NT2/D1 (cell line): ENCODE data around the gene TRAPPC2L.

Experiments
- YY1 ChIP-seq: IDR thresholded peaks from 2 replicates; pipeline ENCODE4 v1.6.1; 2011; ENCODE audit not compliant: insufficient read length, insufficient read depth
- ZNF274 ChIP-seq: IDR thresholded peaks from 2 replicates; pipeline ENCODE4 v1.6.1; 2011; ENCODE audit warnings: mild to moderate bottlenecking, low read depth, low read length

DNA sequence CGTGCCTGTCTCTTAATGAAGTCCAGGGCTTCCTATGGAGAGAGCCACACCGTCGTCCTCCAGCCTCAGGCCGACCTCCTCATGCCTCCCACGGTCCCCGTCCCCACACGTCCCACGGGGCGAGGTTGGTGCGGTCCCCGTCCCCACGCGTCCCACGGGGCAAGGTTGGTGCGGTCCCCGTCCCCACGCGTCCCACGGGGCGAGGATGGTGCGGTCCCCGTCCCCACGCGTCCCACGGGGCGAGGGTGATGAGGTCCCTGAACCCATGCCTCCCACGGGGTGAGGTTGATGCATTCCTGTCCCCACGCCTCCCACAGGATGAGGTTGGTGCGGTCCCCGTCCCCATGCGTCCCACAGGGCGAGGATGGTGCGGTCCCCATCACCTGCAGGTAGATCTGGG is 21.1 kb upstream of the TRAPPC2L start:
- no peak for TF ChIP-seq ZNF274
- TF ChIP-seq YY1, result no peak
